ENCODE measurements around the gene SLC51B. TPM values are rescaled to one million over a fixed set of nuclear protein-coding genes. Genes with fewer than 3 reads are reported as not detected.

The SLC51B gene
- total RNA-seq, 6 experiments from 2014 or later: 0.32 to 10.1 (median 2.7) TPM

- Histone ChIP-seq H3K27me3 (no peaks in the 10 kb centered on the region), H3K9me3 (no peaks in the 10 kb centered on the region), H3K4me3 (no peak overlapping the region), H3K4me1 (peaks cover 0 to 5% (median 2%) of the 10 kb centered on the region in 4 donors), H3K36me3 (no peaks in the 10 kb centered on the region), H3K27ac (no peak overlapping the region)
- intact Hi-C loops (cut with DNase I): no loop called here
- DNase-seq (no peak), ATAC-seq (no peak)
- WGBS (ENCODE audit: insufficient coverage, low coverage, low lambda C conversion rate, missing lambda C conversion rate): 78% methylated on average over 4 of the region's 5 CpGs
- TF ChIP-seq CTCF (IDR thresholded peaks at IDR 0.05) (no peak), POLR2A (IDR thresholded peaks at IDR 0.05) (no peak)
These were observed 16.9 kb downstream of the SLC51B start for GRCh38 chr15:65062061-65062460.

- DNase-seq: no peak
- TF ChIP-seq POLR2A (IDR thresholded peaks at IDR 0.05) (no peak), CTCF (IDR thresholded peaks at IDR 0.05) (no peak)
- WGBS (ENCODE audit: insufficient coverage, low coverage, low lambda C conversion rate, missing lambda C conversion rate): 91% methylated on average over 3 of the region's 5 CpGs
- Histone ChIP-seq H3K36me3 (no peaks in the 10 kb centered on the region), H3K27ac (no peak overlapping the region), H3K27me3 (peaks cover 0 to 4% of the 10 kb centered on the region in 2 donors), H3K9me3 (no peaks in the 10 kb centered on the region), H3K4me1 (peaks cover 0 to 3% (median 0%) of the 10 kb centered on the region in 4 donors), H3K4me3 (no peak overlapping the region)
- intact Hi-C loops (cut with DNase I): no loop called here
- ATAC-seq: no peak
These were observed 17.5 kb downstream of the SLC51B start for GRCh38 chr15:65062726-65063125.

- H3K36me3 ChIP-seq: no peaks in the 10 kb centered on the region
- WGBS (ENCODE audit: insufficient coverage, low coverage, low lambda C conversion rate, missing lambda C conversion rate): 70% methylated on average over 3 of the region's 3 CpGs
- no peak overlapping the region for H3K4me3 ChIP-seq
- ATAC-seq (no peak), DNase-seq (no peak)
- peaks cover 0 to 4% of the 10 kb centered on the region in 2 donors for H3K27me3 ChIP-seq
- no peak overlapping the region for H3K27ac ChIP-seq
- peaks cover 0 to 6% (median 0%) of the 10 kb centered on the region in 4 donors for H3K4me1 ChIP-seq
- H3K9me3 ChIP-seq: no peaks in the 10 kb centered on the region
- intact Hi-C loops (cut with DNase I): no loop called here
- TF ChIP-seq CTCF (IDR thresholded peaks at IDR 0.05) (no peak), POLR2A (IDR thresholded peaks at IDR 0.05) (no peak)
These were observed 20.9 kb downstream of the SLC51B start for GRCh38 chr15:65066001-65066634.

- DNase-seq: no peak
- peaks cover 0 to 6% (median 0%) of the 10 kb centered on the region in 4 donors for H3K4me1 ChIP-seq
- WGBS (ENCODE audit: insufficient coverage, low coverage, low lambda C conversion rate, missing lambda C conversion rate): 54% methylated on average over 9 of the region's 9 CpGs
These were observed 21.6 kb downstream of the SLC51B start for GRCh38 chr15:65066635-65067316.

More at GRCh38 chr15:65066635-65067316, 21.6 kb downstream of the SLC51B start:
- Histone ChIP-seq H3K9me3 (no peaks in the 10 kb centered on the region), H3K36me3 (no peaks in the 10 kb centered on the region), H3K4me3 (no peak overlapping the region), H3K27ac (no peak overlapping the region), H3K27me3 (peaks cover 0 to 4% of the 10 kb centered on the region in 2 donors)
- intact Hi-C loops (cut with DNase I): no loop called here
- TF ChIP-seq POLR2A (IDR thresholded peaks at IDR 0.05) (no peak), CTCF (IDR thresholded peaks at IDR 0.05) (no peak)
- ATAC-seq: no peak

All from right lobe of liver (tissue), 6 donors.